ENCODE results near the gene DEFB110. TPM values are rescaled to one million over a fixed set of nuclear protein-coding genes. Genes with fewer than 3 reads are reported as not detected.

Gene DEFB110
- not detected in 2 replicates for total RNA-seq (2014; rRNA removed; shearing (Covaris generic))

GRCh38 chr6:50021894-50022293 is at the start of gene DEFB110:
DEFB110 (minus strand) TSS chr6:50021994; CDS start chr6:50021935, 59 bp downstream.
- H3K9me3 ChIP-seq (replicated peaks) = no peaks in the 10 kb centered on the region
- H3K27ac ChIP-seq = no peak within 1 kb of the TSS
- DNase-seq = no peak
- no peak within 1 kb of the TSS for H3K4me3 ChIP-seq
- no peaks in the 10 kb centered on the region for H3K36me3 ChIP-seq
- H3K27me3 ChIP-seq = no peaks in the 10 kb centered on the region
- no peaks in the 10 kb centered on the region for H3K4me1 ChIP-seq

GRCh38 chr6:50070101-50070500 is 48.3 kb upstream of the DEFB110 start:
- no peak for DNase-seq
- no peaks in the 10 kb centered on the region for H3K4me1 ChIP-seq
- H3K9me3 ChIP-seq (replicated peaks) = no peaks in the 10 kb centered on the region
- no peak overlapping the region for H3K4me3 ChIP-seq
- H3K36me3 ChIP-seq = no peaks in the 10 kb centered on the region
- no peaks in the 10 kb centered on the region for H3K27me3 ChIP-seq
- no peak overlapping the region for H3K27ac ChIP-seq

- no peak overlapping the region for H3K4me3 ChIP-seq
- no peaks in the 10 kb centered on the region for H3K9me3 ChIP-seq (replicated peaks)
- peak in 1 of 2 experiments; percentile 30 for DNase-seq
- H3K4me1 ChIP-seq = no peaks in the 10 kb centered on the region
- no peak overlapping the region for H3K27ac ChIP-seq
- no peaks in the 10 kb centered on the region for H3K36me3 ChIP-seq
- no peaks in the 10 kb centered on the region for H3K27me3 ChIP-seq
Measured at GRCh38 chr6:50062051-50062450, 40.3 kb upstream of the DEFB110 start.

- Histone ChIP-seq H3K27ac (no peak overlapping the region), H3K27me3 (no peaks in the 10 kb centered on the region), H3K4me1 (no peaks in the 10 kb centered on the region), H3K36me3 (no peaks in the 10 kb centered on the region), H3K4me3 (no peak overlapping the region), H3K9me3 (replicated peaks) (no peaks in the 10 kb centered on the region)
- no peak for DNase-seq
Measured at GRCh38 chr6:50056242-50056641, 34.4 kb upstream of the DEFB110 start.

- Histone ChIP-seq H3K27me3 (no peaks in the 10 kb centered on the region), H3K36me3 (no peaks in the 10 kb centered on the region), H3K27ac (no peak within 1 kb of the TSS), H3K4me1 (no peaks in the 10 kb centered on the region), H3K4me3 (no peak within 1 kb of the TSS), H3K9me3 (replicated peaks) (no peaks in the 10 kb centered on the region)
- no peak for DNase-seq
Measured at GRCh38 chr6:50049829-50050228, 28.0 kb upstream of the DEFB110 start, which contains the start of gene DEFB112. DEFB112 (minus strand) TSS chr6:50049929; CDS start chr6:50049869, 60 bp downstream.

- H3K4me1 ChIP-seq = no peaks in the 10 kb centered on the region
- no peaks in the 10 kb centered on the region for H3K9me3 ChIP-seq (replicated peaks)
- no peak overlapping the region for H3K4me3 ChIP-seq
- H3K27ac ChIP-seq = no peak overlapping the region
- H3K27me3 ChIP-seq = no peaks in the 10 kb centered on the region
- no peak for DNase-seq
- H3K36me3 ChIP-seq = no peaks in the 10 kb centered on the region
Measured at GRCh38 chr6:50047026-50047425, 25.2 kb upstream of the DEFB110 start.

GRCh38 chr6:50030777-50031562 is 9.2 kb upstream of the DEFB110 start:
- H3K9me3 ChIP-seq (replicated peaks) = no peaks in the 10 kb centered on the region
- peak; percentile 9 to 24 for DNase-seq
- no peak overlapping the region for H3K4me3 ChIP-seq
- H3K36me3 ChIP-seq = no peaks in the 10 kb centered on the region
- H3K27ac ChIP-seq = no peak overlapping the region
- no peaks in the 10 kb centered on the region for H3K4me1 ChIP-seq
- H3K27me3 ChIP-seq = no peaks in the 10 kb centered on the region

- Histone ChIP-seq H3K4me3 (no peak overlapping the region), H3K4me1 (no peaks in the 10 kb centered on the region), H3K36me3 (no peaks in the 10 kb centered on the region), H3K9me3 (replicated peaks) (no peaks in the 10 kb centered on the region), H3K27ac (no peak overlapping the region), H3K27me3 (no peaks in the 10 kb centered on the region)
- no peak for DNase-seq
Measured at GRCh38 chr6:50030350-50030749, 8.6 kb upstream of the DEFB110 start.

- DNase-seq = no peak
Measured at GRCh38 chr6:50025258-50025657, 3.5 kb upstream of the DEFB110 start.

GRCh38 chr6:50007819-50008218 is 14.0 kb downstream of the DEFB110 start:
- DNase-seq = no peak
- Histone ChIP-seq H3K27me3 (no peaks in the 10 kb centered on the region), H3K4me1 (no peaks in the 10 kb centered on the region), H3K27ac (no peak overlapping the region), H3K36me3 (no peaks in the 10 kb centered on the region), H3K9me3 (replicated peaks) (no peaks in the 10 kb centered on the region), H3K4me3 (no peak overlapping the region)

More at GRCh38 chr6:50025258-50025657, 3.5 kb upstream of the DEFB110 start:
- no peak overlapping the region for H3K4me3 ChIP-seq
- no peak overlapping the region for H3K27ac ChIP-seq
- H3K4me1 ChIP-seq = no peaks in the 10 kb centered on the region
- H3K27me3 ChIP-seq = no peaks in the 10 kb centered on the region
- H3K36me3 ChIP-seq = no peaks in the 10 kb centered on the region
- no peaks in the 10 kb centered on the region for H3K9me3 ChIP-seq (replicated peaks)

GRCh38 chr6:50003139-50003538 is 18.7 kb downstream of the DEFB110 start:
- Histone ChIP-seq H3K4me3 (no peak overlapping the region), H3K36me3 (no peaks in the 10 kb centered on the region), H3K9me3 (replicated peaks) (no peaks in the 10 kb centered on the region), H3K27me3 (no peaks in the 10 kb centered on the region), H3K4me1 (no peaks in the 10 kb centered on the region), H3K27ac (no peak overlapping the region)
- DNase-seq = no peak

- Histone ChIP-seq H3K27me3 (no peaks in the 10 kb centered on the region), H3K9me3 (replicated peaks) (no peaks in the 10 kb centered on the region), H3K36me3 (no peaks in the 10 kb centered on the region)
Measured at GRCh38 chr6:49995278-49995677, 26.5 kb downstream of the DEFB110 start.

GRCh38 chr6:49988900-49989299 is 32.9 kb downstream of the DEFB110 start:
- DNase-seq = no peak
- H3K27ac ChIP-seq = no peak overlapping the region
- no peaks in the 10 kb centered on the region for H3K36me3 ChIP-seq
- no peaks in the 10 kb centered on the region for H3K4me1 ChIP-seq
- H3K27me3 ChIP-seq = no peaks in the 10 kb centered on the region
- H3K9me3 ChIP-seq (replicated peaks) = no peaks in the 10 kb centered on the region
- H3K4me3 ChIP-seq = no peak overlapping the region

More at GRCh38 chr6:49995278-49995677, 26.5 kb downstream of the DEFB110 start:
- H3K4me3 ChIP-seq = no peak overlapping the region
- H3K4me1 ChIP-seq = no peaks in the 10 kb centered on the region
- no peak overlapping the region for H3K27ac ChIP-seq
- DNase-seq = no peak

- Histone ChIP-seq H3K9me3 (replicated peaks) (no peaks in the 10 kb centered on the region), H3K4me3 (no peak overlapping the region), H3K27me3 (no peaks in the 10 kb centered on the region), H3K4me1 (no peaks in the 10 kb centered on the region), H3K36me3 (no peaks in the 10 kb centered on the region), H3K27ac (no peak overlapping the region)
- no peak for DNase-seq
Measured at GRCh38 chr6:49987749-49988148, 34.0 kb downstream of the DEFB110 start.

- Histone ChIP-seq H3K9me3 (replicated peaks) (no peaks in the 10 kb centered on the region), H3K27me3 (no peaks in the 10 kb centered on the region), H3K36me3 (no peaks in the 10 kb centered on the region), H3K27ac (no peak overlapping the region), H3K4me3 (no peak overlapping the region), H3K4me1 (no peaks in the 10 kb centered on the region)
- DNase-seq = no peak
Measured at GRCh38 chr6:49986551-49986950, 35.2 kb downstream of the DEFB110 start.

- H3K4me3 ChIP-seq = no peak overlapping the region
- H3K4me1 ChIP-seq = no peaks in the 10 kb centered on the region
- no peaks in the 10 kb centered on the region for H3K36me3 ChIP-seq
- no peak overlapping the region for H3K27ac ChIP-seq
- no peak for DNase-seq
- no peaks in the 10 kb centered on the region for H3K27me3 ChIP-seq
- no peaks in the 10 kb centered on the region for H3K9me3 ChIP-seq (replicated peaks)
Measured at GRCh38 chr6:49982046-49982445, 39.7 kb downstream of the DEFB110 start.
